GM18505 (cell line): ENCODE measurements around the gene POLD2.

Source experiments
- ATAC-seq: cut with Tn5 transposase; IDR thresholded peaks from one replicate; pipeline ENCODE4 v1.9.1; 2021; ENCODE audit not compliant: unreplicated experiment
- POLR2A ChIP-seq: IDR thresholded peaks from 4 replicates; pipeline ENCODE4 v1.6.1; 2011; ENCODE audit warnings: borderline replicate concordance; ENCODE audit not compliant: insufficient read depth, insufficient read length; ENCODE audit errors: extremely low read depth

The POLD2 gene

DNA sequence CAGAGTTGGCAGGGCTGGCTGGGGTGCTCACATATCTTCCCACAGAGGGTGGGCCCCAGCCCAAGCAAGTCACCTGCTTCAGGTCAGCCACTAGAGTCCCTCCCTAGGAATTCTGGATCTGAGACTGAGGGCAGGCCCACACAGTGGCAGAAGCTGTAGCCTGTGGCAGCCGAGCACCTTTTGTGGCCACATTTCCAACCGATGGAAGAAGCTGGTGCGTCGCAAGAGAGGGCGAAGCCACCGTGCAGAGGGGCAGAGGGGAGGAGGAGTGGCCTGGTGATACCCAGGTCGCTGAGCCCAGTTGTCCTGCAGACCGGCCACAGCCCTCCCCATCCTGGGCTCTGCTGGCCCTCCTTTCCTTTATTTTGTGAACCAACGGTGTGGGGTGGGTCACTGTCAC lies 46.3 kb downstream of the POLD2 start:
- ATAC-seq: no peak
- no peak for TF ChIP-seq POLR2A

GRCh38 chr7:44076101-44076895 lies 47.0 kb downstream of the POLD2 start:
- no peak for ATAC-seq
- TF ChIP-seq POLR2A: no peak

DNA sequence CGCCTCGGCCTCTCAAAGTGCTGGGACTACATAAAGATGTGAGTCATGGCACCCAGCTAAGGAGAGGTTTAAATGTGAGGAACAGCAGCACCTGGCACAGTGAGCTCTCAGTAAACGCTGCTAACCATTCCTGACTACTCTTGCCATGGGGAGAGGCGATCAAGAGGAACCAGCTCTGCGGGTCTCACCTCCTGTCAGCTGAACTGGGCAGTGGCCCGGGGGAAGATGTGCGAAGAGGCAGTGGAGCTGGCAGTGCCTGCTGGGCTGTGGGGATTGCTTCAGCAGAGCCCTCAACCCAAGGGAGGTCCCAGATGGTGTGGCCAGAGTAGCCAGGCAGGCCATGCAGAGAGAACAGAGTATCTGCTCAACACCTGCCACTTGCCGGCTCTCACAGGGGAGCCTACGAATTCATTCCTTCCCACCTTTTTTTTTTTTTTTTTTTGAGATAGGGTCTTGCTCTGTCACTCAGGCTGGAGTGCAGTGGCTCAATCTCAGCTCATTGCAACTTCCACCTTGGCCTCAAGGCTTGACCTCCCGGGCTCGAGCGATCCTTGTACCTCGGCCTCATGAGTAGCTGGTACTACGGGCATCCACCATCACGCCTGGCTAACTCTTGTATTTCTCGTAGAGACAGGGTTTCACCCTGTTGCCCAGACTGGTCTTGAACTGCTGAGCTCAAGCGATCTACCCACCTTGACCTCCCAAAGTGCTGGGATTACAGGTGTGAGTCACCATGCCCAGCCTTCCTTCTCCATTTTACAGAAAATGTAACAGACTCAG lies 47.9 kb downstream of the POLD2 start:
- ATAC-seq: no peak
- TF ChIP-seq POLR2A: no peak

GRCh38 chr7:44074349-44074695 lies 49.0 kb downstream of the POLD2 start:
- TF ChIP-seq POLR2A: no peak
- ATAC-seq: no peak

DNA sequence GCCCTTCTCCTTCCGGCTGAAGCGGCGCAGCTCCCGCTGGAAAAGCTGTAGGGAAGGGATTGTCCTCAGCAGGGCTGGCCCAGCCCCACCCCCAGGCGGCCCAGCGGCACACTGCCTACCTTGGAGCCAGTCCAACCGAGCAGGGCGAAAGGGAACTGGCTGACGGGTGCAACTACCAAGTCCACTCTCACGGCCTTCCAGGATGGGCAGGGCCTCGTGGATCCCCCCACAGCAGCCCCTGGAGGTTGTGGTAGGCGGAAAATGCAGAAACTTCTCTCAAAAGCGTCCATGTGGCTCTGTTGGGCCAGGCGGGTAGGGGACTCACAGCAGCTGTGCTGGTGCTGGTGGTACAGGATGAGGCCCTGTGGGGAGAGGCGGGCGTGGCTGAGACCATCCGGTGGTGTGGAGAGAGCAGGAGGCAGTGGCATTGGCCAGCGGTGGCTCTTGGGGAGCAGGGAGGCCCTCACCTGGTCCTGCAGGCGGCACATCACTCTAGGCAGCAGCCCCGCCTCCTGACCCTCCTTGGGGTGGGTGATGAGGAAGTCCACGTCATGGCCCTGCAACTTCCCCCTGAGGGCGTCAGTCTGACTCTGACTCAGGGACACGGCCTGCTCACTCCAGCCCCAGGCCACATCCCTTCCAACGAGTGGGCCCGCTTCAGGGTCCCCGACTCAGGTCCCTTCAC lies 49.5 kb downstream of the POLD2 start:
- ATAC-seq: no peak
- no peak for TF ChIP-seq POLR2A

GRCh38 chr7:44072364-44073231 lies 50.8 kb downstream of the POLD2 start:
- no peak for ATAC-seq
- TF ChIP-seq POLR2A: no peak

DNA sequence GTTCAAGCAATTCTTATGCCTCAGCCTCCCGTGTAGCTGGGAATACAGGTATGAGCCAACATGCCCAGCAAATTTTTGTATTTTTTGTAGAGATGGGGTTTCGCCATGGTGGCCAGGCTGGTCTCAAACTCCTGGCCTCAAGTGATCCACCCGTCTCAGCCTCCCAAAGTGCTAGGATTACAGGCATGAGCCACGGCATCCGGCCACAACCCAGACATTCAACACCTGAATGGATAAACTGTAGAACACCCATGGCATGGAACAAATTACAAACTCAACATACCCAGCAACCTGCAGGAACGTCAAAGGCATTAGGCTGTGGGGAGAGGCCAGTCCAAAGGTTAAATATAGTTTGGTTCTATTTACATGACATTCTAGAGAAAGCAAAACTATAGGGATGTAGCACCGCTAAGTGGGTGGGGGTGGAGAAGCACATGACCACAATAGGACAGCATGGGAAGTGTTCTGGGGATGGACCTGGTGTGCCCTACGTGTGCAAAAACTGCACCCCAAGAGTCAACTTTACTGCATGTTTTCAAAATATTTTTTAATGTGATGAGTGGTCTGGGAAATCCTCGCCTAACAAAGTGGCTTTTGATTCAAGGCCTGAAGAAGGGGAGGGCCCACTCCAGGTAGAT lies 51.5 kb downstream of the POLD2 start:
- no peak for ATAC-seq
- TF ChIP-seq POLR2A: no peak

DNA sequence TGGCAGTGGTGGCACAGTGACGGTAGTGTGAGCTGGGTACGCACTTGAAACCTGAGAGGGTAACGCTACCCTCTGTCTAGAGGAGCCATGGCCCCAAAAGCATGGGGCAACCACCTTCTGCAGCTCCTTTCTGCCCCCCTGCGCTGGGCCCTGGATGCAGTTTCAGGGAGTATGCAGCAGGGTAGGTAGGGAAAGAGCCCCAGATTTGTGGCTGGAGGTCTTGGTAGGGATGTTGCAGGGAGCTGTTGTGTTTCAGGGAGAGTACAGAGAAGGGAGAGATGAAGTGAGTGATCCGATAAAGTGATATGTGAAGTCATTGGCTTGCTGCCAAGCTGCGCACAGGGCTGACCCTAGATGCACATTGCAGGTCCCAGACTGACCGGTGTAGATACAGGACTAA lies 55.3 kb downstream of the POLD2 start:
- no peak for TF ChIP-seq POLR2A
- ATAC-seq: no peak

DNA sequence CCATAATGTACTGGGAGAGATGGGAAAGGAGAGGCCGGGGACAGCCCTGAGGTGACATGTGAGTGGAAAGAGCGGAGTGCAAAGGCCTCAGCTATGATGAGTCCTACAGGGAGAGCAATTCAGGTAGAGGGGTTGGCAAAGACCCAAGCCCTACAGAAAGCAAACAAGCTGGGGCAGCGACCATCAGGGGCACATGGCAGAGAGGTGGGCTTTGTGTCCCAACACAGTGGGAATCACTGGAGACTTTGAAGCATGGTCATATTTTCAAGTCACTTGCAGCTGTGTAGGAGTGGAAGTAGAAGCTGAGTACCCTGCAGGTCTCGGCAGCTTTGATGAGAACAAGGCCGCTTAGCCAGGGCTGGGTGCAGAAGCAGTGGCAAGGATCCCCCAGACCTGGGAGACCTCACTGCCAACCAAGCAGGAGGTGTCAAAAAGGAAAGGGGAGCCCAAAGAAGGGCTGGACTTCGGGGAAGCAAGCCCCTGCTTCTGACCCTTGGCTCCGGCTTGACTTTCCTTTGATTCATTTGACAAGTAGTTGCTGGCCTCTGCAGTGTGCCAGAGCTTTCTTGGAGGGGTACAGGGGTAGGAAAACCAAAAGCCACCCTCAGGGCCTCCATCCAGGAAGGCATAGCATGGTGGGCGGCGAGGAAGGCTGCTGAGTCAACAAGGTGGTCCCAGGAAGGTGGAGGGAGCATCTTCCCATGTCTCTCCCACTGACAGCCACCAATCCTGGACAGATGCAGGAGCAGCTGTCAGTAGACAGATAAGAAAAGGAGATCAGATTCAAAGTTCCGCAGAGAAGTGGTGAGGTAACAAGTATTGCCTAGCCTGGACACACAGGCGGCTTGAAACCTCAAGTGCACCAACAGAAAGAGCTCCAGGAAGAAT lies 56.0 kb downstream of the POLD2 start:
- no peak for TF ChIP-seq POLR2A

GRCh38 chr7:44066494-44067063 lies 56.8 kb downstream of the POLD2 start:
- ATAC-seq: no peak
- TF ChIP-seq POLR2A: peak; percentile 6

More for the DNA sequence above, 56.0 kb downstream of the POLD2 start:
- no peak for ATAC-seq

GRCh38 chr7:44066111-44066460 lies 57.3 kb downstream of the POLD2 start:
- ATAC-seq: no peak
- no peak for TF ChIP-seq POLR2A
